OCI-LY7 (cell line): ENCODE results near the gene THRAP3.

ENCODE experiments used
- EZH2phosphoT487 ChIP-seq: fragments of 200-600 bp; sonication (generic); IDR thresholded peaks from 2 replicates; pipeline ENCODE4 v1.6.1; 2018; ENCODE audit warnings: low read depth, borderline replicate concordance, mild to moderate bottlenecking, mixed run types, antibody characterized with exemption, low read length, moderate library complexity, mixed read lengths
- TF ChIP-seq, protein P1 (sequence below): fragments of 200-600 bp; sonication (generic); conservative IDR thresholded peaks from 2 replicates; pipeline ENCODE4 v1.5.1; 2014; ENCODE audit warnings: mild to moderate bottlenecking, antibody characterized with exemption, low read length, moderate library complexity, mixed read lengths

- TF ChIP-seq, protein P1, sequence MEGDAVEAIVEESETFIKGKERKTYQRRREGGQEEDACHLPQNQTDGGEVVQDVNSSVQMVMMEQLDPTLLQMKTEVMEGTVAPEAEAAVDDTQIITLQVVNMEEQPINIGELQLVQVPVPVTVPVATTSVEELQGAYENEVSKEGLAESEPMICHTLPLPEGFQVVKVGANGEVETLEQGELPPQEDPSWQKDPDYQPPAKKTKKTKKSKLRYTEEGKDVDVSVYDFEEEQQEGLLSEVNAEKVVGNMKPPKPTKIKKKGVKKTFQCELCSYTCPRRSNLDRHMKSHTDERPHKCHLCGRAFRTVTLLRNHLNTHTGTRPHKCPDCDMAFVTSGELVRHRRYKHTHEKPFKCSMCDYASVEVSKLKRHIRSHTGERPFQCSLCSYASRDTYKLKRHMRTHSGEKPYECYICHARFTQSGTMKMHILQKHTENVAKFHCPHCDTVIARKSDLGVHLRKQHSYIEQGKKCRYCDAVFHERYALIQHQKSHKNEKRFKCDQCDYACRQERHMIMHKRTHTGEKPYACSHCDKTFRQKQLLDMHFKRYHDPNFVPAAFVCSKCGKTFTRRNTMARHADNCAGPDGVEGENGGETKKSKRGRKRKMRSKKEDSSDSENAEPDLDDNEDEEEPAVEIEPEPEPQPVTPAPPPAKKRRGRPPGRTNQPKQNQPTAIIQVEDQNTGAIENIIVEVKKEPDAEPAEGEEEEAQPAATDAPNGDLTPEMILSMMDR, result no peak
- TF ChIP-seq EZH2phosphoT487, result no peak
Observed at GRCh38 chr1:36327421-36328087, 103.3 kb downstream of the THRAP3 start.
